NOMO-1 treated with dmso at 0.1 percent for 144 hours (cell line): ENCODE data around the gene VSX1.
A peak's percentile ranks its signal among the peaks of the same experiment; 100 is the strongest.

Experiments
- DNase-seq: peaks from one replicate; lab custom pipeline; 2025; ENCODE audit not compliant: unreplicated experiment; lab: John Stamatoyannopoulos, UW

The VSX1 gene

GRCh38 chr20:25067102-25067987, 14.6 kb downstream of the VSX1 start:
- no peak for DNase-seq

DNA sequence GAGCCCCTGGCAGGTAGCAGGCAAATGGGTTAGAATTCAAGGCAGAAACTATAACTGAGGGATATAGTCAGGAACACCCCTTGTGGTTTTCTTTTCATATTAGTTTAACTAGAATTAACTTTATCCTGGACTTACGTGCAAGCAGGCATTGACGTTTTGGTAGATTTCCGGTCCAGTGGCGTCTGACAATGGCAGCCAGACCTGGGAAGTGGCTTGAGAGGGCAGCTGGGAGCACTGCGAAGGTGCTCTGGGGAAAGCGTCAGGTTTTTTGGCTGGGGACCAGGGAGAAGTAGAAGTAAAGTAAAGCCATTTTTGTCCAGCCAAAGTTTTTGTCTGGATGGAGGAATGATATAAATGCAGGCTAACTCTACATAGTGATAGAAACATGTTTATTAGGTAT, 15.6 kb downstream of the VSX1 start:
- DNase-seq = no peak

DNA sequence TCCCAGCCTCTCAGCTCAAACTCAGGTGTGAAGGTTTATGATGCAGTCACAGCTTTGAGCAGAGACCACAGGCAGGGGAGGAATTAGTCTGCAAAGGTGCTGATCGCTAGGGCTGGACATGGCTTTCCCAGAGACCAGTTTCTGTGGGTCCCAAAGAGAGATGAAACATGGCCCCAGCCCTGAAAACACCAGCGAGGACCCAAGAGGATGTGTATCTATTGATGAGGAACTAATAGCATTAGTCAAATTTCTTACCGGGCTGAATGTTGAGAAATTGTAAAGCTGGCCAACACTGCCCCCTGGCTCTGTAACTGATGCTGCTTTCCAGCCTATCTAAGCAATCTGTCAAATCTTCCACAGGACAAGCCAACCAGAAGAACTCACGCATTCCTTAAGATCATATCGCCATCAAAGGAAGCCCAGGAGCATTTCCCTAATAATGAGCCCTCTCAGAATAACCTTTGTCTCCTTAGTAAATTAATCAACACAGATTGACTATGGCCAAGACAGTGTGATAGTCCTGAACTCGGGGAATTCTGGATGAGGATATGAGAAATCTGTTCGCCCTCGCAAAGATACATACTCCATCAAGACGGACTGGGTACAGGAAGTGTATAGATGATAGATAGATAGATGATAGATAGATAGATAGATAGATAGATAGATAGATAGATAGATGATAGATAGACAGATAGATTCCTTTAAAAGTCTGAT, 16.2 kb downstream of the VSX1 start:
- no peak for DNase-seq

DNA sequence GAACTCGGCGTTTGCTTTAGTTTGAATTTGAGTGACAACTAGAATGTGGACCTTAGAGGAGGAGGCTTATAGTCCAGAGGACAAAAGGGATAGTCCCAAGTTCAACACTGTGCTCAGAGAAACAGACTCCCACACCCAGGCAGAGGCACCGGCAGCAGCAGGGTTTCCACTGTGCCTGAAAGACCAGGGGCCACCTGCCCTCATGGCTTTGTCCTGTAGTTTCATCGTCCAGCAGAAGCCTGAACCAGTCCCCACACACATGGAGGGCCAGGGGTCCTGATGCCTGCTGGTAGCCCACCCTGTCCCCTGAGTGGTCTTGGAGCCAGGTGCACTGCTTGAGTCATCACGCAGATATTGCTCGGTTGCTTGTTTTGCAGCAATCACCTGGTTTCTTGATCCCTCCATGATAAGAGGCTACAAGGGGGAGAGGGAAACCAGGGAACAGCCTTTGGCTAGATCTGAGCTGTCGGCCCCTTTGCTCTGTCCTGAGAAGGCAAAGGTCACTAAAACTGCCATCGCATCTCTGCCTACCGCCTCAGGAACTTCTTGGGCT, 16.8 kb downstream of the VSX1 start:
- DNase-seq = no peak

DNA sequence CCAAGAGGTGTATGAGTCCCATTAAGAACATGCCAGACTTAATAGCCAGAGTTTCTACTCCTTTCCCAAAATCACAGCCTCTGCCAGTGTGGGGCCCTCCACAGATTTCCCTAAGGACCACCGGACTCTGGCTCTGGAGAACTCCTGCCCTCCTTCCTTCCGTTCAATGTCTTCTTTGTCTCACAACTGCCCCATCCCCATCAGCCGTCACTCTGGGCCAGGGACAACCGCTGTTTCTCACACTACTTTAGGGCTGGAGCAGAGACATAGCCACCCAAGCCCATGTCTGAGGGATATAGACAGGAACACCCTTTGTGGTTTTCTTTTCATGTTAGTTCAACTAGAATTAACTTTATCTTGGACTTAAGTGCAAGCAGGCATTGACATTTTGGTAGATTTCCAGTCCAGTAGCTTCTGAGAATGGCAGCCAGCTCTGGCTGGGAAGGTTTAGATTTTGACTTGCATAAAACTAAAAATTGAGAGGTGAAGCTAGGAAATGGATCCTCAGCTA, 17.3 kb downstream of the VSX1 start:
- no peak for DNase-seq

- DNase-seq = no peak
Observed at GRCh38 chr20:25063981-25064380, 18.0 kb downstream of the VSX1 start.

DNA sequence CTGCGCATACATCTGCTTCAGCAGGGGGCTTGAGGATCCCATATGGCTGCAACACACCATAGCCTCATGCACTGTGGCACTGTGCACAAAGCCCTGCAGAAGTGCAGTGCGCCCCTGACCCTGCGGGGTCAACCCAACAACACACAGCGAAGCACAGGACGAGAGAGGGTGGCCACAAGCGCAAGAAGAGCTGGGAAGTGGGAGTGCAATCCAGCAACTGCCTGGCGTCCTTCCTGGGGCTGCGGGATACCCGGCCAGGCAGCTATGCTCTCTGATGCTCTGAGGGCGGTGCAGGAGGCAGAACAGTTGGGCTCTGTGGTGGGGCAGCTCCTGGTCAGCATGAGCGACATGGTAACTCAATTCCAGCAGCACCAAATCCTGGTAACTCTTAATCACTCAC, 18.4 kb downstream of the VSX1 start:
- DNase-seq = no peak

- DNase-seq = no peak
Observed at GRCh38 chr20:25062841-25063240, 19.1 kb downstream of the VSX1 start.

GRCh38 chr20:25061821-25062530, 20.0 kb downstream of the VSX1 start:
- DNase-seq = no peak

- DNase-seq = no peak
Observed at GRCh38 chr20:25061103-25061799, 20.7 kb downstream of the VSX1 start.

DNA sequence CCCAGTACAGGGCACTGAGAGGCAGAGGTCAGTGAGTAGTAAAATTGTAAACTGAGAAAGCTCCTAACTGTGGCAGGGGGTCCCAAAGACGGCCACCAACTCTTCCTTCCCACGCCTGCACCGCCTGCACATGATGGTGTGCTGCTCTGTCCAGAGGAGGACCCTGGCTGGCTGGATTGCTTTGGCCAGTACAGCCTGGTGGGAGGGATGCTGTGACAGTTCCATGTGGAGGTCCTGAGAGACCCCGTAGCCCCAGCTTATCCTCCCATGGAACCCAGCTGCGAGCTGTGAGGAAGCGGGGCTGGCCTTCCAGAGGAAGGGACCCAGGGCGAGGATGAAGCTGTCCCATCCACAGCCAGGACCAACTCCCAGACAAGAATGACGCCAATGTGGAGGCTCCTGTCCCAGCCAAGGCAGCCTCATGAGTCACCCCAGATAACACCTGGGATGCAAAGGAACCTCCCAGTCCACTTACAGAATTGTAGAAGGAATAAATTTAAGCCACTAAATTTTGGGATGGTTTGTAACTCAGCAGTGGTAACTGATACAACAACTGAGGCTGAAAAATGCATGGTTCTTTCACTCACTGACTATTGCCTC, 22.0 kb downstream of the VSX1 start:
- no peak for DNase-seq

GRCh38 chr20:25058847-25059810, 22.8 kb downstream of the VSX1 start:
- no peak for DNase-seq

GRCh38 chr20:25058051-25058846, 23.7 kb downstream of the VSX1 start, which contains the start of gene ACSS1:
Gene ACSS1 (minus strand): TSS chr20:25058139. CDS start chr20:25058102, 37 bp downstream.
- DNase-seq = peak; percentile 28

DNA sequence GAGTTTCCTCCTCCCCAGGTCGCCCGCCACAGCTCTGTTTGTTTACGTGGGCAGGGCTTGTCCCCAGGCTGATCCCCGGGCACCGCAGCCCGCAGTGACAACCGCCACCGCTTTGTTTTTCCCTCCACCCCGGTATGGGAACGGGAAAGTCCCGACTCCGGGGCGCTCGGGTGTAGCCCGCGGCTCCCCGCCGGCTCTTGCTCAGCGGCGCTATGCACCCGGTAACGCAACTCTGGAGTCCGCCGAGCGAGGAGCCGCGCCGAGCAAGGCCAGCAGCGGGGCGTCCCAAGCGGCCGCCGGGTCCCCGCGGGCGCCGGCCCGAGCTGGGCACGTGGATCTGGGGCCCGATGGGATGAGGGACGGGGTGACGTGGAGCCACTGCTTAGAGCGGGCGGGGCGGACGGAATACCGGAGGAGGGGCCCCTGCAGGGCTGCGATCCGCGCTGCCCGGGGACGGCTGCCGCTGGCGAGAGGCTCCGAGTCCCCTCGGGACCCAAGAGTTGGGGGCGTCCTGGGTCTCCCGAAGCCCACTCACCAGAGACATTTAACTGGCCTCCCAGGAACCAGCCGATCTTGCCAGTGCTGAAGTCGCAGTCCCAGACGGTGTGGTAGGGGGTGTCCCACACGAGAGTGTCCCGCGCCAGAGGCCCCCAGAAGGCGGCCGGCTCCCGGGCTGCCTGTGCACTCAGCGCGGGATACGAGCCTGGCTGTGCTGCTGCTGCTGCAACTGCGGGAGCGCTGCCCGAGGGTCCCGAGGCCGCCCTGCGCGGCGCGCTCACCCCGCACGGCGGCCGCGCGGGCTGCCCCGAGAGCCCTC, 24.5 kb downstream of the VSX1 start:
- peak; percentile 49 for DNase-seq

DNA sequence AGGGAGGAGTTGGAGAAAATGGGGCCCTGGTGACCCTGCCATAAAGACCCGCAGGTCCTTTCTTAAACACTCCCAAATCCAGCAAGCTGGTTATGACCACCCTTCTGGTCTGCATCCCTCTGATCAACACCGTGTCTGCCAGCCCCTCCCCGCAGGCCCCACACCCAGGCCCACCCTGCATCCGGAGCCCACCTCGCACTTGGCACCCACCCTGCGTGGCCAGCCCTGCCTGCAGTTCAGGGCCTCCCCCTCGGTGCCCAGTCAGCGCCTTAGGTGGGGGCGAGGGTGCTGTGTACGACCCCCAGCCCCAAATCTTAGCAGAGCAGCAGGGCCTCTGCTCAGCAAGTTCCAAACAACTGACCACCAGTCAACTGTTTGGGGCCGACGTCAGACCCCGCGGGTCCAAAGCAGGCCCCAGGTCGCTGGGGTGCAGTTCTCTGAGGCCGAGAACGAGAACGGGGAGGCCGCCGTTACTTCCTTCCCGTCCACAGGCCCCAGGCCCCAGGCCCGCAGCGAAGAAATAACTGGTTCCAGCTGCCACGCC, 25.2 kb downstream of the VSX1 start:
- no peak for DNase-seq

DNA sequence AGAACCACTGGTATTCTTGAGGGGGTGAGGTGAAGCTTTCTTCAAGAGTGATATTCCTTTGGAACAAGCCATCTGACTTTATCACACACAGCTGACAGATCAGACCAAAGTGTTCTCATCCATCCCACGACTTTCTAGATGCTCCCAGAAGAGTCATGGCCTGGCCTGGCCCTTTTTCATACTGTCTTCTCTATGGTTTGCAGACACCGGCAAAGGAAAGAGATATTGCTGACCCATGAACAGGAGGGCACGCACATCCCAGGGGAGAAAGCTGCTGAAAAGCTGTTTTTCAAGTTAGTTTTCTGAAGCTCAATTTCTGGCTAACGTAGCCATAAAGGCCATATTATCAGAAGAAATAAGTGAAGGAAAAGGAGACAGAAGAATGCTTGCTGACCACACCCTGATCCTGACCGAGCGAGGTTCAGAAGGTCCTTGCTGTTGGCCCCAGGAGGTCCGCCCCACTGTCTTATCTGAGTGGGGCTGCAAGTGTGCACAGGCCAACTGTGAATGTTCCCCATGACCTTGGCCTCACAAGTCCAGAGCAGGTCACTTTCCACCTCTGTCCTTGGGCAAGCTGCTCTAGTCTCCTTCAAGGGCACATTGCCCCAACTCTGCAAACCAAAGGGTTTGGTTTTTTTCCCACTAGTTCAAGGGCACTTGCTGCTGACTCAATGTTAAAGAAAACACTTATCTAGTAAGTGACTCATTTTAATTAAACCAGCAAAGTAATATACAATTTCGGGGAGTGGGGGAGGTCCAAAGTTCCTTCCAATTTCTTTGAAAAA, 26.0 kb downstream of the VSX1 start:
- DNase-seq = no peak
